DND-41 (cell line): ENCODE results near the gene BACH2.

Experiments used
- ATAC-seq: fragments of 200-7000 bp; cut with Tn5 transposase; 3 replicates; pipeline ENCODE4 v1.9.1; 2021; ENCODE audit warnings: low read depth; ENCODE audit not compliant: insufficient read depth
- DNase-seq: peaks from one replicate; pipeline ENCODE4 v3.0.0-alpha.2; 2020
- H2AFZ ChIP-seq: 2 replicates; pipeline ENCODE4 v1.6.0; 2012; ENCODE audit warnings: low read depth, low read length
- H3K27ac ChIP-seq: 2 replicates; pipeline ENCODE4 v1.5.1; 2012; ENCODE audit warnings: low read length, inconsistent platforms
- H3K27me3 ChIP-seq: fragments of 200-600 bp; sonication (generic); 2 replicates; pipeline ENCODE4 v1.6.0; 2012; ENCODE audit warnings: low read length, mild to moderate bottlenecking, inconsistent platforms; ENCODE audit not compliant: insufficient read depth, poor library complexity
- H3K36me3 ChIP-seq: 2 replicates; pipeline ENCODE4 v1.5.1; 2012; ENCODE audit warnings: low read length, inconsistent platforms; ENCODE audit not compliant: insufficient read depth
- H3K4me1 ChIP-seq: 2 replicates; pipeline ENCODE4 v1.5.1; 2012; ENCODE audit warnings: mild to moderate bottlenecking, low read length; ENCODE audit not compliant: insufficient read depth
- H3K4me2 ChIP-seq: 2 replicates; pipeline ENCODE4 v1.6.0; 2012; ENCODE audit warnings: mild to moderate bottlenecking, moderate library complexity, low read length, inconsistent platforms; ENCODE audit not compliant: insufficient read depth
- H3K4me3 ChIP-seq, 2 experiments: fragments of 200-600 bp in 1 of 2; shearing (Covaris generic) in 1 of 2; 2 replicates each; pipeline ENCODE4 v1.5.1; 2012 to 2016; ENCODE audit warnings: inconsistent platforms in 2 of 2, low read length in 2 of 2, mild to moderate bottlenecking in 2 of 2, low read depth in 1 of 2, moderate library complexity in 1 of 2
- H3K79me2 ChIP-seq: 2 replicates; pipeline ENCODE4 v1.6.0; 2012; ENCODE audit warnings: low read length, inconsistent platforms; ENCODE audit not compliant: insufficient read depth
- H3K9ac ChIP-seq: 2 replicates; pipeline ENCODE4 v1.6.0; 2012; ENCODE audit warnings: low read depth, mild to moderate bottlenecking, inconsistent platforms, low read length, moderate library complexity
- H3K9me3 ChIP-seq: 2 replicates; pipeline ENCODE4 v1.5.1; 2012; ENCODE audit warnings: low read length, moderate library complexity, mild to moderate bottlenecking, inconsistent platforms; ENCODE audit not compliant: insufficient read depth, severe bottlenecking
- H4K20me1 ChIP-seq: 2 replicates; pipeline ENCODE4 v1.6.0; 2012; ENCODE audit warnings: low read length; ENCODE audit not compliant: insufficient read depth
- EZH2 ChIP-seq: IDR thresholded peaks from 3 replicates; pipeline ENCODE4 v1.6.1; 2012; ENCODE audit warnings: borderline replicate concordance, low read depth, mild to moderate bottlenecking, moderate library complexity, low read length, inconsistent platforms; ENCODE audit not compliant: severe bottlenecking
- TF ChIP-seq, protein P1 (sequence below): IDR thresholded peaks from 2 replicates; pipeline ENCODE4 v1.5.1; 2012; ENCODE audit warnings: borderline replicate concordance, low read length, moderate library complexity, mild to moderate bottlenecking; ENCODE audit not compliant: poor library complexity, severe bottlenecking; ENCODE audit errors: extremely low read depth

Gene BACH2

DNA sequence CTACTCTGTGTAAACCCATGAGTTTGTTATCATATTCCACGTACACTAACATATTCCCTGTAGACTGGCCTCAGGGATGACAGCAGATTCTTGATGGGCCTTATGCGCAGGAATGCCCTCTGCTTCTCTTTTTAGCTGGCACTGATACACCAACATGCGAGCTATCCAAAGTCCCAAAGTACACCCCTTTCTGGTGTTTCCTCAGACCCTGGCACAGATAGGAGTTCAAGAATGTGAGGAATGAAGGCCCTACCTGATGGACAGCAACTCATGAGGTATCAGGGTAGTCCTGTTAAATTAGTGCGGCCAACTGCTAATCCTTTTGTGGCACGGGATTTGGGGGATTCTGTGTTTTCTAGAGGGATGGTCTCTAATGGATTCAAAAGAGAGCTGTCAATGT is 93.0 kb downstream of the BACH2 start:
- no peak overlapping the region for H3K9ac ChIP-seq
- TF ChIP-seq, protein P1, sequence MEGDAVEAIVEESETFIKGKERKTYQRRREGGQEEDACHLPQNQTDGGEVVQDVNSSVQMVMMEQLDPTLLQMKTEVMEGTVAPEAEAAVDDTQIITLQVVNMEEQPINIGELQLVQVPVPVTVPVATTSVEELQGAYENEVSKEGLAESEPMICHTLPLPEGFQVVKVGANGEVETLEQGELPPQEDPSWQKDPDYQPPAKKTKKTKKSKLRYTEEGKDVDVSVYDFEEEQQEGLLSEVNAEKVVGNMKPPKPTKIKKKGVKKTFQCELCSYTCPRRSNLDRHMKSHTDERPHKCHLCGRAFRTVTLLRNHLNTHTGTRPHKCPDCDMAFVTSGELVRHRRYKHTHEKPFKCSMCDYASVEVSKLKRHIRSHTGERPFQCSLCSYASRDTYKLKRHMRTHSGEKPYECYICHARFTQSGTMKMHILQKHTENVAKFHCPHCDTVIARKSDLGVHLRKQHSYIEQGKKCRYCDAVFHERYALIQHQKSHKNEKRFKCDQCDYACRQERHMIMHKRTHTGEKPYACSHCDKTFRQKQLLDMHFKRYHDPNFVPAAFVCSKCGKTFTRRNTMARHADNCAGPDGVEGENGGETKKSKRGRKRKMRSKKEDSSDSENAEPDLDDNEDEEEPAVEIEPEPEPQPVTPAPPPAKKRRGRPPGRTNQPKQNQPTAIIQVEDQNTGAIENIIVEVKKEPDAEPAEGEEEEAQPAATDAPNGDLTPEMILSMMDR = no peak
- TF ChIP-seq EZH2 = no peak
- H2AFZ ChIP-seq = no peak overlapping the region
- ATAC-seq (no peak), DNase-seq (no peak)
- no peaks in the 10 kb centered on the region for H3K4me1 ChIP-seq
- peaks cover 6% of the 10 kb centered on the region for H3K9me3 ChIP-seq
- H3K4me2 ChIP-seq = no peak overlapping the region
- H3K27ac ChIP-seq = no peak overlapping the region
- H3K36me3 ChIP-seq = no peaks in the 10 kb centered on the region
- H3K27me3 ChIP-seq = no peaks in the 10 kb centered on the region
- H3K79me2 ChIP-seq = no peaks in the 10 kb centered on the region
- H3K4me3 ChIP-seq = no peak overlapping the region
- H4K20me1 ChIP-seq = no peaks in the 10 kb centered on the region

DNA sequence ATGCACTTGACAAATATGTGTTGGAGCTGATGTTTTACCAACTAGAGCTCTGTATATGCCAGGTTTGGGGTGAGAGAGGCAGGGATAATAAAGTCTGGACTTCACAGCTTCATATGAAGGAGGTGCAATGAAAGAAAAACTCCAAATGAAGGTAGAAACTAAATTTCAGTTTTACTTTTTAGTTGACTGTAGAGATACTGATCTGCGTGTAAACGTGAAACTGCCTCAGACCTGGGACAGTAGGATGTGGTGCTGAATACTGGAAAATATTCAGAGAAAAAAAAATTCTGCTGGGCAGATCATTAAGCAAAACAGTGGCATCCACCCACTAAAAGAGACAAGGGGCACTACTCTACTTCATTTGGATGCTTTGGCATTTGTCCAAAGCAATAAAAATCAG is 94.5 kb downstream of the BACH2 start:
- Histone ChIP-seq H3K79me2 (no peaks in the 10 kb centered on the region), H3K9ac (no peak overlapping the region), H3K9me3 (peaks cover 19% of the 10 kb centered on the region), H3K4me2 (no peak overlapping the region), H3K4me1 (no peaks in the 10 kb centered on the region), H4K20me1 (no peaks in the 10 kb centered on the region), H3K4me3 (no peak overlapping the region), H3K27ac (no peak overlapping the region), H3K27me3 (no peaks in the 10 kb centered on the region), H3K36me3 (peaks cover 5% of the 10 kb centered on the region; the same call in 1 of the 2 replicates), H2AFZ (no peak overlapping the region)
- no peak for ATAC-seq
- TF ChIP-seq, protein P1 = no peak
- TF ChIP-seq EZH2 = no peak
- no peak for DNase-seq

DNA sequence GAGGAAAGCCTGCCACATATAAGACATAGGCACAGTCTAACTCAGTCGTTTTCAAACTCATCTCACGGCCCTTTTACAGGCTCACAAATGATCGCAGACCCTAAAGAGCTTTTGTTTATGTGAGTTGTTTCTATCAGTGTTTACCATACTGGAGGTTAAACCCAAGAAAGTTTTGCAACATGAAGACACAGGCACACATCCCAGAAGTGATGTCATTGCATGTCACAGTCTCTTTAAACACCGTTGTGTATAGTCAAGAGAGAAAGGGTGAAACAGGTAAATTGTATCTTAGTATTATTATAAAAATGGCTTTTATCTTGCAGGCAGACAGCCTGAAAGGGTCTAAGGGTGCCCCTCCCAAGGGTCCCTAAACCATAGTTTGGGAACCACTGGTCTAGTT is 96.7 kb downstream of the BACH2 start:
- no peaks in the 10 kb centered on the region for H3K79me2 ChIP-seq
- no peak overlapping the region for H3K4me3 ChIP-seq
- no peaks in the 10 kb centered on the region for H3K4me1 ChIP-seq
- TF ChIP-seq, protein P1 = no peak
- TF ChIP-seq EZH2 = no peak
- ATAC-seq = no peak
- H4K20me1 ChIP-seq = no peaks in the 10 kb centered on the region
- H3K27me3 ChIP-seq = no peaks in the 10 kb centered on the region
- no peak for DNase-seq
- peaks cover 19% of the 10 kb centered on the region for H3K9me3 ChIP-seq
- no peak overlapping the region for H3K4me2 ChIP-seq
- H2AFZ ChIP-seq = no peak overlapping the region
- no peak overlapping the region for H3K9ac ChIP-seq
- H3K27ac ChIP-seq = no peak overlapping the region
- peaks cover 5% of the 10 kb centered on the region; the same call in 1 of the 2 replicates for H3K36me3 ChIP-seq
